ENCODE results near the gene SLC39A11.
A peak's percentile ranks its signal among the peaks of the same experiment; 100 is the strongest.
"Not testable (repeated sequence)": the region's sequence is repeated elsewhere in the genome, so short reads cannot be mapped to it uniquely, and the experiment has no call there.

Gene SLC39A11

DNA sequence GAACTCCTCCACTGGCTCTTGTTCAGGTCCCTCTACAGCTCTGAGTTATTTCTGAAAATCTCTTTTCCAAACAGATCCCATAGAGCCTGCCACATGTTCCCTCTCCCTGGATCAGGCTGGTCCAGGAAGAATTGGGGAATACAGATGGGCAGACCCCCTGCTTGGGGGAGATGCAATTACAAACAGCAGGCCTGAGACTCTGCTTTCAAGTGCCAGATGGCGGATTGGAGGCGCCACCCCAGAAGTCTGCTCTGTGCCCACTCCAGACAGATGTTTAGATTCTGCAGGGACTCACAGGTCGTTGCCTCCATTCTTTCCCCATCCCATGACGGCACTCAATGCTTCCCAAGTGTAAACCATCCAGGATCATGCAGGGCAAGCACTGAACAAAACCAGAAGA lies 316.6 kb downstream of the SLC39A11 start:
- ATAC-seq: no peak

DNA sequence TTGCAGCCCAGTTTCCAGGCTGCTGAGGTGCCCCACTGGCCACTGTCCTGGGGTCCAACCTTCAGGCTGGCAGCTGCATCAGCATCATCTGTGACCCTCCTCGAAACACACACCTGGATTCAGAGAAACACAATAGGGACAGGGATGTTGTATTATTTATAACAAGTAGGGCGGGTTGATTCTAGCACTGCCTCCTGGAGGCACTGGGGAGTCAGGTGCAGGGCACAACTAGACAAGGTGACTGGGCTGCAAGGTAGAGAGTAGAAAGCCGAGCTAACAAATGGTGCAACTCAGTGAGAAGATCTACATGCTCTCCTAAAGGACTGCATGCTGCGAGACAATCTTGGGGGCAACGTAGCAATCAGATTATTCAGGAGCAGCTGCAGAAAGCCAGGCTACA lies 317.3 kb downstream of the SLC39A11 start:
- TF ChIP-seq ESRRG (CRISPR knock-in tag; IDR thresholded peaks at IDR 0.05) (no peak), CSDC2 (CRISPR knock-in tag; IDR thresholded peaks at IDR 0.05) (no peak), ISL1 (CRISPR knock-in tag; IDR thresholded peaks at IDR 0.05) (no peak), GLIS3 (CRISPR knock-in tag; IDR thresholded peaks at IDR 0.05) (no peak), ZNF8 (CRISPR knock-in tag; IDR thresholded peaks at IDR 0.05) (no peak), ZNF70 (CRISPR knock-in tag; IDR thresholded peaks at IDR 0.05) (no peak), SNAI2 (CRISPR knock-in tag; IDR thresholded peaks at IDR 0.05) (no peak), PPARA (CRISPR knock-in tag; IDR thresholded peaks at IDR 0.05; ENCODE audit: borderline replicate concordance) (no peak), RARB (CRISPR knock-in tag; IDR thresholded peaks at IDR 0.05) (no peak), ZC3H10 (CRISPR knock-in tag; IDR thresholded peaks at IDR 0.05) (no peak), ARNTL (CRISPR knock-in tag; IDR thresholded peaks at IDR 0.05; ENCODE audit: borderline replicate concordance, low read depth) (no peak), ZFP3 (CRISPR knock-in tag; IDR thresholded peaks at IDR 0.05) (no peak), TCF4 (CRISPR knock-in tag; IDR thresholded peaks at IDR 0.05; ENCODE audit: borderline replicate concordance) (no peak)
- TF ChIP-seq, protein P1, sequence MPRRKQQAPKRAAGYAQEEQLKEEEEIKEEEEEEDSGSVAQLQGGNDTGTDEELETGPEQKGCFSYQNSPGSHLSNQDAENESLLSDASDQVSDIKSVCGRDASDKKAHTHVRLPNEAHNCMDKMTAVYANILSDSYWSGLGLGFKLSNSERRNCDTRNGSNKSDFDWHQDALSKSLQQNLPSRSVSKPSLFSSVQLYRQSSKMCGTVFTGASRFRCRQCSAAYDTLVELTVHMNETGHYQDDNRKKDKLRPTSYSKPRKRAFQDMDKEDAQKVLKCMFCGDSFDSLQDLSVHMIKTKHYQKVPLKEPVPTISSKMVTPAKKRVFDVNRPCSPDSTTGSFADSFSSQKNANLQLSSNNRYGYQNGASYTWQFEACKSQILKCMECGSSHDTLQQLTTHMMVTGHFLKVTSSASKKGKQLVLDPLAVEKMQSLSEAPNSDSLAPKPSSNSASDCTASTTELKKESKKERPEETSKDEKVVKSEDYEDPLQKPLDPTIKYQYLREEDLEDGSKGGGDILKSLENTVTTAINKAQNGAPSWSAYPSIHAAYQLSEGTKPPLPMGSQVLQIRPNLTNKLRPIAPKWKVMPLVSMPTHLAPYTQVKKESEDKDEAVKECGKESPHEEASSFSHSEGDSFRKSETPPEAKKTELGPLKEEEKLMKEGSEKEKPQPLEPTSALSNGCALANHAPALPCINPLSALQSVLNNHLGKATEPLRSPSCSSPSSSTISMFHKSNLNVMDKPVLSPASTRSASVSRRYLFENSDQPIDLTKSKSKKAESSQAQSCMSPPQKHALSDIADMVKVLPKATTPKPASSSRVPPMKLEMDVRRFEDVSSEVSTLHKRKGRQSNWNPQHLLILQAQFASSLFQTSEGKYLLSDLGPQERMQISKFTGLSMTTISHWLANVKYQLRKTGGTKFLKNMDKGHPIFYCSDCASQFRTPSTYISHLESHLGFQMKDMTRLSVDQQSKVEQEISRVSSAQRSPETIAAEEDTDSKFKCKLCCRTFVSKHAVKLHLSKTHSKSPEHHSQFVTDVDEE (CRISPR knock-in tag; IDR thresholded peaks at IDR 0.05): no peak
- TF ChIP-seq, protein P2, sequence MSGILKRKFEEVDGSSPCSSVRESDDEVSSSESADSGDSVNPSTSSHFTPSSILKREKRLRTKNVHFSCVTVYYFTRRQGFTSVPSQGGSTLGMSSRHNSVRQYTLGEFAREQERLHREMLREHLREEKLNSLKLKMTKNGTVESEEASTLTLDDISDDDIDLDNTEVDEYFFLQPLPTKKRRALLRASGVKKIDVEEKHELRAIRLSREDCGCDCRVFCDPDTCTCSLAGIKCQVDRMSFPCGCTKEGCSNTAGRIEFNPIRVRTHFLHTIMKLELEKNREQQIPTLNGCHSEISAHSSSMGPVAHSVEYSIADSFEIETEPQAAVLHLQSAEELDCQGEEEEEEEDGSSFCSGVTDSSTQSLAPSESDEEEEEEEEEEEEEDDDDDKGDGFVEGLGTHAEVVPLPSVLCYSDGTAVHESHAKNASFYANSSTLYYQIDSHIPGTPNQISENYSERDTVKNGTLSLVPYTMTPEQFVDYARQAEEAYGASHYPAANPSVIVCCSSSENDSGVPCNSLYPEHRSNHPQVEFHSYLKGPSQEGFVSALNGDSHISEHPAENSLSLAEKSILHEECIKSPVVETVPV (CRISPR knock-in tag; IDR thresholded peaks at IDR 0.05): no peak
- TF ChIP-seq, protein P3, sequence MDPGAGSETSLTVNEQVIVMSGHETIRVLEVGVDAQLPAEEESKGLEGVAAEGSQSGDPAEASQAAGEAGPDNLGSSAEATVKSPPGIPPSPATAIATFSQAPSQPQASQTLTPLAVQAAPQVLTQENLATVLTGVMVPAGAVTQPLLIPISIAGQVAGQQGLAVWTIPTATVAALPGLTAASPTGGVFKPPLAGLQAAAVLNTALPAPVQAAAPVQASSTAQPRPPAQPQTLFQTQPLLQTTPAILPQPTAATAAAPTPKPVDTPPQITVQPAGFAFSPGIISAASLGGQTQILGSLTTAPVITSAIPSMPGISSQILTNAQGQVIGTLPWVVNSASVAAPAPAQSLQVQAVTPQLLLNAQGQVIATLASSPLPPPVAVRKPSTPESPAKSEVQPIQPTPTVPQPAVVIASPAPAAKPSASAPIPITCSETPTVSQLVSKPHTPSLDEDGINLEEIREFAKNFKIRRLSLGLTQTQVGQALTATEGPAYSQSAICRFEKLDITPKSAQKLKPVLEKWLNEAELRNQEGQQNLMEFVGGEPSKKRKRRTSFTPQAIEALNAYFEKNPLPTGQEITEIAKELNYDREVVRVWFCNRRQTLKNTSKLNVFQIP (CRISPR knock-in tag; IDR thresholded peaks at IDR 0.05; ENCODE audit: borderline replicate concordance, low read depth): no peak
- ATAC-seq: no peak

More for the DNA sequence above, 316.6 kb downstream of the SLC39A11 start:
- 0 out of 2 replicates have a peak, but pooled peaks have one; percentile 19 for TF ChIP-seq TCF4 (CRISPR knock-in tag; IDR thresholded peaks at IDR 0.05; ENCODE audit: borderline replicate concordance)
- no peak for TF ChIP-seq CSDC2 (CRISPR knock-in tag; IDR thresholded peaks at IDR 0.05)

DNA sequence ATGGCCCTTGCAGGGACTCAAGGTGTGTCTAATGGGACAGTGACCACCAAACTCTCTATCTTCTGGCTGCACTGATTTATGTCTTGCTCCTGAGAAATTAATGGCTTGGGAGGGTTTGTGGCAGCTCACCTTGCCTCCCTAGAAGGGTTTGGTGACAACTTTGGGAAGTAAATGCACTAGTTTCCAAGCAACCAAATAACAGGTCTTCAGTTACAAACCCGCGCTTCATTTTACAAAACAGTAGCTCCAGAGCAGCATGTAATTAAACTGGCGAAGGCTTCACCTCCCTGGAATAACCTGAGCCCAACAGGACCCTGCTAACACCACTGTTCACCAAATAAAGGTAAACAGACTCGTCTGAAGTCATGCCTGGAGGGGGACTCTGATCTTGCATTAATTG lies 318.3 kb downstream of the SLC39A11 start:
- TF ChIP-seq ZNF565 (CRISPR knock-in tag; conservative IDR thresholded peaks at IDR 0.05; ENCODE audit: low read depth): no peak
- no peak for TF ChIP-seq ESRRG (CRISPR knock-in tag; IDR thresholded peaks at IDR 0.05)
- TF ChIP-seq, protein P4, sequence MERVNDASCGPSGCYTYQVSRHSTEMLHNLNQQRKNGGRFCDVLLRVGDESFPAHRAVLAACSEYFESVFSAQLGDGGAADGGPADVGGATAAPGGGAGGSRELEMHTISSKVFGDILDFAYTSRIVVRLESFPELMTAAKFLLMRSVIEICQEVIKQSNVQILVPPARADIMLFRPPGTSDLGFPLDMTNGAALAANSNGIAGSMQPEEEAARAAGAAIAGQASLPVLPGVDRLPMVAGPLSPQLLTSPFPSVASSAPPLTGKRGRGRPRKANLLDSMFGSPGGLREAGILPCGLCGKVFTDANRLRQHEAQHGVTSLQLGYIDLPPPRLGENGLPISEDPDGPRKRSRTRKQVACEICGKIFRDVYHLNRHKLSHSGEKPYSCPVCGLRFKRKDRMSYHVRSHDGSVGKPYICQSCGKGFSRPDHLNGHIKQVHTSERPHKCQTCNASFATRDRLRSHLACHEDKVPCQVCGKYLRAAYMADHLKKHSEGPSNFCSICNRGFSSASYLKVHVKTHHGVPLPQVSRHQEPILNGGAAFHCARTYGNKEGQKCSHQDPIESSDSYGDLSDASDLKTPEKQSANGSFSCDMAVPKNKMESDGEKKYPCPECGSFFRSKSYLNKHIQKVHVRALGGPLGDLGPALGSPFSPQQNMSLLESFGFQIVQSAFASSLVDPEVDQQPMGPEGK (CRISPR knock-in tag; IDR thresholded peaks at IDR 0.05; ENCODE audit: borderline replicate concordance): no peak
- TF ChIP-seq TOX (CRISPR knock-in tag; IDR thresholded peaks at IDR 0.05; ENCODE audit: borderline replicate concordance): no peak
- TF ChIP-seq ZFP3 (CRISPR knock-in tag; IDR thresholded peaks at IDR 0.05): no peak
- TF ChIP-seq ISL1 (CRISPR knock-in tag; IDR thresholded peaks at IDR 0.05): no peak
- TF ChIP-seq, protein P5, sequence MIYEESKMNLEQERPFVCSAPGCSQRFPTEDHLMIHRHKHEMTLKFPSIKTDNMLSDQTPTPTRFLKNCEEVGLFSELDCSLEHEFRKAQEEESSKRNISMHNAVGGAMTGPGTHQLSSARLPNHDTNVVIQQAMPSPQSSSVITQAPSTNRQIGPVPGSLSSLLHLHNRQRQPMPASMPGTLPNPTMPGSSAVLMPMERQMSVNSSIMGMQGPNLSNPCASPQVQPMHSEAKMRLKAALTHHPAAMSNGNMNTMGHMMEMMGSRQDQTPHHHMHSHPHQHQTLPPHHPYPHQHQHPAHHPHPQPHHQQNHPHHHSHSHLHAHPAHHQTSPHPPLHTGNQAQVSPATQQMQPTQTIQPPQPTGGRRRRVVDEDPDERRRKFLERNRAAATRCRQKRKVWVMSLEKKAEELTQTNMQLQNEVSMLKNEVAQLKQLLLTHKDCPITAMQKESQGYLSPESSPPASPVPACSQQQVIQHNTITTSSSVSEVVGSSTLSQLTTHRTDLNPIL (CRISPR knock-in tag; IDR thresholded peaks at IDR 0.05; ENCODE audit: low read depth): no peak
- TF ChIP-seq RARB (CRISPR knock-in tag; IDR thresholded peaks at IDR 0.05): no peak
- TF ChIP-seq, protein P2 (CRISPR knock-in tag; IDR thresholded peaks at IDR 0.05): no peak
- no peak for TF ChIP-seq OSR1 (CRISPR knock-in tag; IDR thresholded peaks at IDR 0.05)
- TF ChIP-seq ZFP30 (CRISPR knock-in tag; IDR thresholded peaks at IDR 0.05): no peak
- TF ChIP-seq CSDC2 (CRISPR knock-in tag; IDR thresholded peaks at IDR 0.05): no peak
- no peak for TF ChIP-seq ARNTL (CRISPR knock-in tag; IDR thresholded peaks at IDR 0.05; ENCODE audit: borderline replicate concordance, low read depth)
- TF ChIP-seq, protein P1 (CRISPR knock-in tag; IDR thresholded peaks at IDR 0.05): no peak
- no peak for TF ChIP-seq ZC3H10 (CRISPR knock-in tag; IDR thresholded peaks at IDR 0.05)
- no peak for ATAC-seq

DNA sequence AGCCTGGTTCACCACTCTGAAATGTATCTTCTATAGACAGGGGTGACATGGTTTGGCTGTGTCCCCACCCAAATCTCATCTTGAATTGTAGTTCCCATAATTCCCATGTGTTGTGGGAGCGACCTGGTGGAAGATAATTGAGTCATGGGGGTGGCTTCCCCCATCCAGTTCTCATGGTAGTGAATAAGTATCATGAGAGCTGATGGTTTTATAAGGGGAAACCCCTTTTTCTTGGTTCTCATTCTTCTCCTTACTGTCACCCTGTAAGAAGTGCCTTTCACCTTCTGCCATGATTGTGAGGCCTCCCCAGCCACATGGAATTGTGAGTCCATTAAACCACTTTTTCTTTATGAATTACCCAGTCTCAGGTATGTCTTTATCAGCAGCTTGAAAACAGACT lies 319.3 kb downstream of the SLC39A11 start:
- ATAC-seq: not testable (repeated sequence)

All from SK-N-SH treated with all-trans-retinoic acid at 6 μM for 48 hours (cell line).